GM21786 (cell line): ENCODE measurements around the gene IFT122.
"Not testable (repeated sequence)": the region's sequence is repeated elsewhere in the genome, so short reads cannot be mapped to it uniquely, and the experiment has no call there.

Experiments used
- ATAC-seq: cut with Tn5 transposase; IDR thresholded peaks from one replicate; pipeline ENCODE4 v1.9.1; 2021; ENCODE audit not compliant: unreplicated experiment

IFT122 gene, protein sequence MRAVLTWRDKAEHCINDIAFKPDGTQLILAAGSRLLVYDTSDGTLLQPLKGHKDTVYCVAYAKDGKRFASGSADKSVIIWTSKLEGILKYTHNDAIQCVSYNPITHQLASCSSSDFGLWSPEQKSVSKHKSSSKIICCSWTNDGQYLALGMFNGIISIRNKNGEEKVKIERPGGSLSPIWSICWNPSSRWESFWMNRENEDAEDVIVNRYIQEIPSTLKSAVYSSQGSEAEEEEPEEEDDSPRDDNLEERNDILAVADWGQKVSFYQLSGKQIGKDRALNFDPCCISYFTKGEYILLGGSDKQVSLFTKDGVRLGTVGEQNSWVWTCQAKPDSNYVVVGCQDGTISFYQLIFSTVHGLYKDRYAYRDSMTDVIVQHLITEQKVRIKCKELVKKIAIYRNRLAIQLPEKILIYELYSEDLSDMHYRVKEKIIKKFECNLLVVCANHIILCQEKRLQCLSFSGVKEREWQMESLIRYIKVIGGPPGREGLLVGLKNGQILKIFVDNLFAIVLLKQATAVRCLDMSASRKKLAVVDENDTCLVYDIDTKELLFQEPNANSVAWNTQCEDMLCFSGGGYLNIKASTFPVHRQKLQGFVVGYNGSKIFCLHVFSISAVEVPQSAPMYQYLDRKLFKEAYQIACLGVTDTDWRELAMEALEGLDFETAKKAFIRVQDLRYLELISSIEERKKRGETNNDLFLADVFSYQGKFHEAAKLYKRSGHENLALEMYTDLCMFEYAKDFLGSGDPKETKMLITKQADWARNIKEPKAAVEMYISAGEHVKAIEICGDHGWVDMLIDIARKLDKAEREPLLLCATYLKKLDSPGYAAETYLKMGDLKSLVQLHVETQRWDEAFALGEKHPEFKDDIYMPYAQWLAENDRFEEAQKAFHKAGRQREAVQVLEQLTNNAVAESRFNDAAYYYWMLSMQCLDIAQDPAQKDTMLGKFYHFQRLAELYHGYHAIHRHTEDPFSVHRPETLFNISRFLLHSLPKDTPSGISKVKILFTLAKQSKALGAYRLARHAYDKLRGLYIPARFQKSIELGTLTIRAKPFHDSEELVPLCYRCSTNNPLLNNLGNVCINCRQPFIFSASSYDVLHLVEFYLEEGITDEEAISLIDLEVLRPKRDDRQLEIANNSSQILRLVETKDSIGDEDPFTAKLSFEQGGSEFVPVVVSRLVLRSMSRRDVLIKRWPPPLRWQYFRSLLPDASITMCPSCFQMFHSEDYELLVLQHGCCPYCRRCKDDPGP

DNA sequence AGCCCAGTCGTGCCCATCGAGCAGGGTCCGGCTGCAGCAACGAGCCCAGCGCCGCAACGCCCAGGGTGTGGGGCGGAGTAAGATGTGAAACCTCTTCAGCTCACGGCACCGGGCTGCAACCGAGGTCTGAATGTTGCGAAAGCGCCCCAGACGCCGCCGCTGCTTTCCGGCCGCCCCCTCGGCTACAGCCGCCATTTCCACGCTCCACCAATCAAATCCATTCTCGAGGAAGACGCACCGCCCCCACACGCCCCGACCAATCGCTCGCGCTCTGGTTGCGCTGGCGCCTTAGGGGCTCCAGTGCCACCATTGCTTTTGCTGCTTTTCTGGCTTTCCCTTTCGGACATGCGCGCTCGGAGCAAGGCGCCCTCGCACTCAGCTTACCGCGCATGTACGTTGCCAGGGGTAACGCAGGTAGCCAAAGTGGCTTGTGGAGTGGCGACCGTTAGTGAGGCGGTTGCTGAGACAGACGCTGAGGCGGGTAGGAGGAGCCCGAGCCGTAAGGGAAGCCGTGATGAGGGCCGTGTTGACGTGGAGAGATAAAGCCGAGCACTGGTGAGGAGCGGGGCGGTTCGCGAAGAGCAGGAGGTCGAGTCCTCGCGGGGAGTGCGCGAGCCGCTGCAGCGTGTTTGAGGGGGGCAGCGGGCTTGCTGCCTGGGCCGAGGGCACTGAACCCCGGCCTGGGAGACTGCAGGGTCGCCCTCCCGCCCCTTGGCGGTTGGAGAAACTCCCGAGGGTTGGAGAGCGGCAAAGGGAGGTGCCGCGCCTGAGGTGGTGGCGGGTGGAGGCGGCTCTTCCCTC, at the start of gene IFT122, which contains the start of gene MBD4:
Gene IFT122, plus strand, starts transcription at position 408 of the 801 bp plus-strand sequence. Its CDS starts 107 bp downstream, at position 515.
Gene MBD4, minus strand, starts transcription at position 132 of the 801 bp plus-strand sequence. Its CDS starts 115 bp downstream, at position 17.
- peak; percentile 82 for ATAC-seq

DNA sequence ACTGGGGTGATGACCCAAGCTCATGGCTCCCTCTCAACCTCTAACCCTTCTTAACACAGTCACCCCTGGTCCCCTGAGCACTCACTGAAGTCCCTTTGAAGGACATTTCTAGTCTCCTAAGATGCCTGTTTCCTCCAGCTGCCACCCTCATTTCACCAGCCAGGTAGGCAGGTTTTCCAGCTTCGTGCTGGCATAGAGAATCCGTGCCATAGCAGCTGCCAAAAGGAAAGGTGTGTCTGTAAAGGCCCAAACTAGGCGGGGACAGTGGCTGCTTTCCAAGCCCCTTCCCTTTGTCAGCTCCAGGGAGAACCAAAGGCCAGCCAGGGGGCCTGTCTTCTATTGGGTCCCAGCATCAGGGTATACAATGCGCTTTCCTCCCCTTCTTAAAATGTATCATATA, 48.4 kb upstream of the IFT122 start:
- ATAC-seq = not testable (repeated sequence)

DNA sequence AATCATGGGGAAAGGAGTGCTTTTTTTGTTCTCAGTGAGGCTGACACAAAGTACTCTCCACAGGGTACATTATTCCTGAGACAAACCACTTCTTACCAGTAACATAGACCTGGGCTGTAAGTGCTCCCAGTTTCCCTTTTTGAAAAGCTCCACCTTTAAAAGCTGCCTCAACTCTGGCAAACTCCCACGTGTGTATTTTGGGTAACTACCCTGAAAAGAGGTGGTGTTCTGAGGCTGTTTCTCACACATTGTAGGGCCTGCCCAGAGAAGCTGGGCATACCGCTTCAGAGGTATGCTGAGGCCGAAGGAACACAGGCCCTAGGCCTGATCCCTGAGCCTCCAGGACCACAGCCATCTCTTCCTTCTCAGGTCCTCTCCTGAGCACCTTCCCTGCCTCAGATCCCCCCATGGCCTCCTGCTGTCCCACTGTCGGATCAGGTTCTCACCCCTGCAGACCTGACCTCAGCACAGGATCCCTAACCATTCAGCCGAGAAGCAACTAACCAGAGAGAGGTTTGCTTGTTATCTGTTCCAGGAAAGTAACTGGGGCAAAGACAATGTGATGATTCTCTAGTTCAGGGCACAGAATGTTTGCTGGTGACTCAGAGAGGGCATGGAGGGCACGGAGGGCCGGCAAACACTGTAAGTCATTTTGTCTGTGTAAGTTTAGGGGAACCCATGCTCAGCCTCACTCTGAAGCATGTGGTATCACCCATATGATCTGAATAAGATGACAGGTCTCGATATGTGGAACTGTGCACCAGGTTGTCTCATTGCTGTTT, 47.7 kb upstream of the IFT122 start:
- not testable (repeated sequence) for ATAC-seq

DNA sequence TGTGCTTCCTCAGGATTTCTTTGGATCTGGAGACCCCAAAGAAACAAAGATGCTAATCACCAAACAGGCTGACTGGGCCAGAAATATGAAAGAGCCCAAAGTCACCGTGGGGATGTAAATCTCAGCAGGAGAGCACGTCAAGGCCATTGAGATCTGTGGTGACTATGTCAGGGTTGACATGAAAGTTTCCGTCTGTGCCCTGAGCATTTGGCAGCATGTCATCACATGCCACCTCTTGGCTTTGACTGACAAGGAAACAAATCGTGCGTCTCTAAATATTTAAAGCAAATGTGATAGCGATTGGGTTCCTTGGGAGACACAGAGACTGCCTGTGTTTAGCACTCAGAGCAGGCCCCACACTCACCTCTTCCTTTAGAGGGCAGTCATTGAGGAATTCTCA, 46.8 kb upstream of the IFT122 start:
- no peak for ATAC-seq

DNA sequence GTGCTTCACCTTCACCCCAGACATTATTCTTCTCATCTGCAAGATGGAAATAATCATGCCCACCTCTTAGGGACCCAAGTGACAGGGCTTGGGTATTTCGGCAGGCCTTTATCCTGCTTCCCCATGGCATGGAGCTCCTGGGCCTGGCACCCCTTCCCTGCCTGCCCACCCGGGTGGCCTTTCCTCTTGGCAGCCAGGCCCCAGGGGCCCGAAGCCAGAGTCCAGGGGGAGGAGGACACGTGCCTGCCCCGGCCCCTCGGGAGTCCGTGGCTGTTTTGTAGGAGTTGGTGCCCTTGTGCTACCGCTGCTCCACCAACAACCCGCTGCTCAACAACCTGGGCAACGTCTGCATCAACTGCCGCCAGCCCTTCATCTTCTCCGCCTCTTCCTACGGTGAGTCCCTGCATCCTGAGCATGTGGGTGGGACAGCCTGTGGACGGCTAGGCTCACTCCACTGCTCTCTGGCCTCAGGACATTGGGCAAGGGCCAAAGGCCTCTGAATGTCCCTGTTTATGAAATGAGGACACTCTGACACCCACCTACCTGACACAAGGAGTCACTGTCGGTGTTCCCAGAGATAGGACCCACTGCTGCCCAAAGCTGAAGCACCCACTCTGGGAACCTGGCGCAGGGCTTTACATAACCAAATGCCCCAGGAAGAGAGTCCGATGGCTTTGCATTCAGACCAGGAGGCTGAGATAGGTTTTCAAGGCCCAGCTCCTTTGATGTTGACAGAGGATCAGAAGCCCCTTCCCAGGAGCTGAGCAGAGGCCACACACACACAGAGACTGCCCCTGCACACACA, 46.1 kb upstream of the IFT122 start:
- ATAC-seq = not testable (repeated sequence)

DNA sequence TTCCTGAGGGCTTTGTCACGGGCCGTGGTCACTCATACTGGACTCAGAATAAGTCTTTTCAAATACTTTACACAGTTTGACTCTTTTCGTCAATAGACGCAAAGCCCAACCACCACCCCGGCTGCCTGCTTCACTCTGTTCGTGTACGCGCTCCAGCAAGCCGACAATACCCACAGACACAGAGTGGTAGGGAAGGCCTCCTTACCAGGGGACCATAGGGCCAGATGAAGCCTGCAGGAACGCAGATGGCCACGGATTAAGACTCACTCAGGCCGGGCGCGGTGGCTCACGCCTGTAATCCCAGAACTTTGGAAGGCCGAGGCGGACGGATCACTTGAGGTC, 41.2 kb upstream of the IFT122 start:
- no peak for ATAC-seq

DNA sequence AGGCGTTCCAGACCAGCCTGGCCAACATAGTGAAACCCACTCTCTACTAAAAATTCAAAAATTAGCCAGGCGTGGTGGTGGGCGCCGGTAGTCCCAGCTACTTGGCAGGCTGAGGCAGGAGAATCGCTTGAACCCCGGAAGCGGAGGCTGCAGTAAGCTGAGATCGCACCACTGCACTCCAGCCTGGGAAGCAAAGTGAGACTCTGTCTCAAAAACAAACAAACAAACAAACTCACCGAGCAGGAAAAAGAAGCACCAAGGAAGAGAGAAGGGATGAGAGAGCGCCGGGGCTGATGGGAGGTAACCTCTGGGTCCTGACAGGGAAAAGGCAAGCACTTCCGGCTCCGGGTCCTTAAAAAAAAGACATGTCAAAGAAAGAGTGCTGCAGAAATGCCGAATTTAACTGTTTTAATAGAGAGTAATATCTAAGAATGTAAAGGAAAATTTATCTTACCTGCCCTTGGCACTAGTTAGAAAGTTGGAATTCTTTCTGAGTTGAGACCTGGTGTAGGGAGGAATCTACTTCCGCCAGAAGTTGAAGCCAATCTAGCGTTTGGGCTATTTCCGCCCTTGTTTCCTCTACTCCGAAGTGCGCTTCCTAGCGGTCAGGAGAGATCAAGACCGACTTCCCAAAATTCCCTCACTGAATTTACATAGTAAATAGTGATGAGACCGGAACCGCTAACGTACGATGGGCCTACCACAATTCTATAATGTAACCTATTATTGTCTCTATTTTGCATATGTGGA, 40.7 kb upstream of the IFT122 start:
- peak; percentile 83 for ATAC-seq

DNA sequence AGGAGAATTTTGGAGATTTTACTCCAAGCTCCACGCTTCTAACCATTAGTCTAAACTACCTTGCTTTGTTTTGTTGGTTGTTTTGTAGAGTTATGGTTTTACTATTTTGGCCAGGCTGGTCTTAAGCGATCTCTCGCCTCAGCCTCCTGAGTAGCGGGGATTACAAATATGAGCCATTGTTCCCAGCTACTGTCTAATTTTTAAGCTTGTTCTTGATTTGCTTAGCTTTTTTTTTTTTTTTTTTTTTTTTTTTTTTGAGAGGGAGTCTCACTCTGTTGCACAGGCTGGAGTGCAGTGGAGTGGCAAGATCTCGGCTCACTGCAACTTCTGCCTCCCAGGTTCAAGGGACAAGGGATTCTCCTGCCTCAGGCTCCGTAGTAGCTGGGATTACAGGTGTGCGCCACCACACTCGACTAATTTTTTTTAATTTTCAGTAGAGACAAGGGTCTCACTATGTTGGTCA, 40.1 kb upstream of the IFT122 start:
- peak; percentile 4 for ATAC-seq

DNA sequence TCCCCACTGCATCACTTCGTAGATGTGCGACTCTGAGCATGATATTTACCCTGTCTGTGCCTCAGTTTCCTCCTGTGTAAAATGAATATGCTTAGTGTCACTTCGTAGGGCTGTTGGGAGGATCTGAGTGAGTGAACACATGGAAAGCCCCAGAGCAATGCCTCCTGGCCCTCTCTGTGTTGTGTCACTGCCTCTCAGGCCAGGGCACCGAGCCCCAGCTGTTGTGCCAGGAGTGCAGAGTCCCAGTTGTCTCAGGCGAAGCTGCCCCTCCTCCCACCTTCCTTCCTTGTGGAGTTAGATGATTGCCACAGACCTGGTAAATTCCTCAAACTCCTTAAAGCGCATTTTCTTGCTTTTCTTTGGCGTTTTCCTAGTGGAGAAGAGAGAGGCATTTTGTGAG, 37.8 kb upstream of the IFT122 start:
- ATAC-seq = no peak

DNA sequence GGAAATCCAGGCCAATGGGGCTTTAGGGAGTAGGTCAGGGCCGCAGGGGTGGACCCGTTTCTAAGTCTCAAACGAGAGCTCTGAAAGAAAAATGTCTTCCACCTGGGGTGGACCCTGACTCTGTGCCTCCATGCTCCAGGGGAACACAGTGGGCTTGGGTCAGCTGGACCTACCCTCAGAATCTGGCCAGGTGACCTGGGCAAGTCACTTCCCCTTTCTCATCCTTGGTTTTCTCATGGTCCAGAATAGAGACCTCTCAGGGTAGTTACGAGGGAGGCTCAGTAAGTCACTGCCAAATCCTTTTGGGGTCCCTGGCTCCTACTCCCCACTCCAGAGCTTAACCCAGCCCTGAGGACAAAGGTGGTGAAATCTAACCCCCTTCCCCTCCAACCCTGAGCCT, 37.4 kb upstream of the IFT122 start:
- ATAC-seq = no peak

DNA sequence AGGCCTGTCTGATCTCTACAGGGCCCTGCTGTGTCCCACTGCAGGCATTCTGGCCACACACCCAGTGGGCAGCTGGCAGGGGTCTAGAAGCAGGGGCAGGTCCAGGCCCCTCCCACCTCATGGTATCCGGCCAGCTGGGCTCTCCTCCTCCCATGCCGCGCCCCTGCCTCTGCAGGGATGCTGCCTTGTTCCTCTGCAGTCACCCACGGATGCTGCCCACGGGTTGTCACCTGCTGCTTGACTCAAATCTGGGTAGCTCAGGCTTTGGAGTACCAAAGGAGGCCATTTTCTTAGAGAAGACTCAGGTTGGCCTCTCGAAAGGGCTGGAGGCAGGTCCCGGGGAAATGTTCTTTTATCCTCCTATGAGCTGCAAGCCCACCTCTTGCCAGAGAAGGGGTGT, 36.6 kb upstream of the IFT122 start:
- no peak for ATAC-seq

DNA sequence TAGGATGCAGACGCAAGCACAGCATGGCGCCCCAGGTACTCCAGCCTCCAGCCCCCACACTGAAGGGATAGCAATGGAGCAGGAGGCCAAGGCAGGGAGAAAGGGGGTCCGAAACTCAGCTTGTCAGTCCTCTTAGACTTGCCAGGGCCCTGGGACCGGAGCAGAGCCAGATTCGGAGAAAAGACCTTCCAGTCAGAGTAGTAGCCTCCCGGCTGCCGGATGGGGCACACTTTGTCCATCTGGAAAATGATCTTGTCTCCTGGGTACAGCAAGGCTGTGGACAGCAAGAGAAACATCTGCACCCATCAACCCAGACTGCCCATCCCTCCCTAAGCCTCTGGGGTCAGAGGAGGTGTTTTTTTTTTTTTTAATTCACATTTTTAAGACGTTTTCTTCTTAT, 35.9 kb upstream of the IFT122 start:
- no peak for ATAC-seq

DNA sequence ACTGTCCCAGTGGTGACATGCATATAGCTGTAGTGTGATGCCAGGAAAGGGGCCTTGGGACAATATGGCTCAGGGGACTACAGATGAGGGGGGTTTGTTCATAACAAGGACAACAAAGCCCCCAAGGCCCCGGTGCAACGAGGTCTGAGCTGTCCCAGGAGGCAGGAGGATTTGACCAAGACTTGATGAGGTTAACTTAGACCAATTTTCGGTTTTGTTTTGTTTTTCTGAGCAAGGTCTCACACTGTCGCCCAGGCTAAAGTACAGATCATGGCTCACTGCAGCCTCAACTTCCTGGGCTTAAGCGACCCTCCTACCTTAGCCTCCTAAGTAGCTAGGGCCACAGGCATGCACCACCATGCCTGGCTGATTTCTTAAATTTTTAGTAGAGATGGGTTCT, 35.4 kb upstream of the IFT122 start:
- ATAC-seq = peak; percentile 54

DNA sequence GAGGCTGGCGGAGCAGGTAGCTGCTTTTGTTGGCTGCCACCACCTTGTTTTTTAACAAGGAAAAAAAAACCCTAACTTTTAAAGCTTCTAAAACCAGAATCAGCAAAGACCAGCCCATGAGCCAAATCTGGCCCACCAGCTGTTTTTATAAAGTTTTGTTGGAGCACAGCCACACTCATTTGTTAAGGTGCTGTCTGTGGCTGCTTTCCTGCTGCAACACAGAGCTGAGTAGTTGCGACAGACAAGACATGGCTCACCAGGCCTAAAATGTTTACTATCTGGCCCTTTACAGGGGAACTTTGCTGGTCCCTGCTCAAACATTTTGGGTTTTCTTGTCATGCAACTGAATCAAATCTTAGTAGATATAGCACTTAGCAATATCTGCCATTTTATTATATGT, 30.5 kb upstream of the IFT122 start:
- ATAC-seq = no peak

DNA sequence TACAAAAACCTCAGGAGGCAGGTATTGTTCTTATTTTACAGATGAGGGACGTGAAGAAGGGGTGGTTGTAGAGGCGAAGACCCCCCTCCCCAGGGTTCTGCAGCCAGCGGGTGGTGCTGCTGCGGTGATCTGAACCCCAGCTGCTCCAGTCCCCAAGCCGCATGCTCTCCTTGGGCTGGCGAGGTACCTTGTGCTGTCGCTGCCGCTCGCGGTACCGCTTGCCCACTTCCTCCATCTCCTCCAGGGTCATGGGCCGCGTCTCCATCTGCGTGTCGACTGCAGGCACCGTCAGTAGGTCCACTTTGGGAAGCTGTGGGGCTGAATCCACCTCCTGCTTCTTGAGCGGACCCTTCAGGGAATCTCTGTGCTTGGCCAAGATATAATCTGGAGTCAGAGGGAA, 29.1 kb upstream of the IFT122 start:
- ATAC-seq = no peak

DNA sequence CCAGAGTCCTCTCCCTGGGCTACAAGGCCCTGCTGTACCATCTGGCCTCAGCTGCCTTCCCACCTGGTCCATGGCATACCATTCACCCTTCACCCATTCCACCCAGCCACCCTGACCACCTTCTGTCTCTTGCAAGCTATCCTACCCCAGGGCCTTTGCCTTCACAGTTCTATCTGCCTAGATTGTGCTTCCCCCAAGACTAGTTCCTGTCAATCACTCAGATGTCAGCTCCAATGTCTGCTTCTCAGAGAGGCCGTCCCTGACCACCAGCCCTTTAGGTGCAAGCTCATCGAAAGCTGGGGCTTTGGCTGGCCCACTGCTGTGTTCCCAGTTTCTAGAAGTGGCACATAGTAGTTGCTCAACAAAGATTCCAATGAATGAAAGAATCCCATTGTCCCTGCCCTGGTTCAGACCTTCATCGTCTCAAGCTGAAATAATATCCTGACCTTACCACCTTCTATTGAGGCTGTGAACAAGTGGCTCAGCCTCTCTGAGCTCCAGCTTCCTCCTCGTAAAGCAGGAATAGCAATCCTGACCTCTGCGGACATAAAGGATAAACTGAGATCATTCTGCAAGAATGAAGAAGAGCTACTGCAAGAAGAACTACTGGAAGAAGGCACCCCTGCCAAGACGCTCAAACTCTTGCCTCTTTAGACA, 27.4 kb upstream of the IFT122 start:
- no peak for ATAC-seq

DNA sequence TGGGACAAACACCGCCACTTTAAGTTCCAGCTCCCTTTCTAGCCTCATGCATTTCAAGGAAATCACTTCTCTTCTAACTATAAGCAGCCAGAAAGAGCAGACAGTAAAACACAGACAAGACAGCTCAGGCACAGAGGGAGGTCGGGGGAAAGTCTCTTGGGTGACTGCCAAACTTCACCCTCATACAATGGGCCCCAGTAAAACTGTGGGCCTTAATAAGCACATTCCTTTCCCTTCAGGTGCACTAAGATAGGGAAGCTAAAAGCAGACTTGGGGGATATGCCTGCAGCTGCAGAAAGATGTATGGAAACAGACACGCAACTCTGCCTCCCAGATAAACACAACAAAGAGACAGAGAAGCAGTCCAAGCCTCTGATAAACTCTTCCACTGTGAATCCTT, 26.8 kb upstream of the IFT122 start:
- ATAC-seq = not testable (repeated sequence)
